Hippocampal formation (tissue), 2 donors: ENCODE data around the gene ANKRD55.

Experiments
- DNase-seq, 2 donors: peaks; one replicate each; lab custom pipeline; 2025; lab: John Stamatoyannopoulos, UW

Gene ANKRD55

GRCh38 chr5:56078278-56079156 is 154.6 kb downstream of the ANKRD55 start:
- no peak for DNase-seq

DNA sequence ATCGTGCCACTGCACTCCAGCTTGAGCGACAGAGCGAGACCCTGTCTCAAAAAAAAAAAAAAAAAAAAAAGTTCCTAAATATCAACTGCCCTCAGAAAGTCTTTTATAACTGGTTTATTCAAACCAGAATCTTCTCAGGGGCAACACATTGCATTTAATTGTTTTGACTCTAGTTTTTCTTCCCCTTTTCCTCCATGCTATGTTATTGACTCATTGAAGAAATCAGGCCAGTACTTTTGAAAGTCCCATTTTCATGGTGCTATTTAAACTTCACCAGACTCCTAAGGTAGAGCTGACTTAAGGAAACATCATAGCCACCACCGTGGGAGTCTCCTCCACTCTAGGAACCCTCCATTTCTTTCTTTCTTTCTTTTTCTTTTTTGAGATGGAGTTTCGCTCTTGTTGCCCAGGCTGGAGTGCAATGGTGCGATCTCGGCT is 155.3 kb downstream of the ANKRD55 start:
- DNase-seq = no peak

DNA sequence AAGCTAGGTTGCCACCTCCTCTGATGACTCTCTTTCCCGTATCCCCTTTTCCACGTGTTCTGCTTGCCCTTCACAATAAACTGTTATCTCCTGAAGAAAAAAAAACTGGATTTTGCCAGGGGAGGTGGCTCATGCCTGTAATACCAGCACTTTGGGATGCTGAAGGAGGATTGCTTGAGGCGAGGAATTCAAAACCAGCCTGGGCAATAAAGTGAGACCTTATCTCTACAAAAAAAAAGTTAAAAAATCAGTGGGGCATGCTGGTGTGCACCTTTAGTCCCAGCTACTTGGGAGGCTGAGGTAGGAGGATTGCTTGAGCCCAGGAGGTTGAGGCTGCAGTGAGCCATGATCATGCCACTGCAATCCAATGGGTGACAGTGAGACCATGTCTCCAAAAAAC is 156.6 kb downstream of the ANKRD55 start:
- no peak for DNase-seq

- no peak for DNase-seq
Observed at GRCh38 chr5:56075361-56075760, 157.8 kb downstream of the ANKRD55 start.

DNA sequence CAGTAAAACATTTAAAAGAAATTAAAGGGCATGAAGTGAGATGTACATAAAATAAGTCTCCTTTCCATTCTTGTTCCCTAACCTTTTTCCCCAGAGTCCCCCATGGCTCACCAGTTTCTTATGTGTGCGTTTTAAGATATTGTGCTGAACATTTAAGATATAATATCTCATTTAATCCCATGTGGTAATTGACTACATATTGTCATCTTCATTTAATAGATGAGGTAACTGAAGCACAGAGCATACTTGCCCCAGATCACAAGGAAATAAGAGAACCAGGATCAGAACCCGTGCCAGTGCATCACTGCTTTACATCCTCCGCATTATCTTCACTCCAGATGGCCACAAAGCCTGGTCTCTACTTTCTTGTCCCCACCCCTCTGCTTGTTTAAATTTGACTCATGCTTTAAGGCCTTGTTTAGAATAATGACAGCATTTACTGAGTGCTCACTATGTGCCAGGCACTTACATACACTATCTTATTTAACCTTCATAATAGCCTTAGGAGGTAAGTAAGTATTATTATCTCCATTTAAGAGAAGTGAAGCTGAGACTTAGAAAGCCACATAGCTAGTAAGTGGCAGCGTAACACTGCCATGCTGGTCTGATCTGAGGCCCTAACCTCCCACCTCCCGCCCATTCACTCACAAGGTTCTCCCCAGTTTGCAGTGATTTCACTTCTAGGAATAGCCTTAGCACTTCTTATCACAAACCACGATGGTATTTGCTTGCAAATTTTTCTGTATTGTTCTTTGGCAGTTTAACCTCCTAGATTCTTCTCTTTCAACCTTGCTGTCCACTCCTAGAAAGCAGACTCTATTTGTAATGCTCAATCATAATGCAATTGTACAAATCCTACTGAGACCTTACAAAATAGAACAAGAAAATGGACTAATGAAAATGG is 160.0 kb downstream of the ANKRD55 start:
- no peak for DNase-seq

DNA sequence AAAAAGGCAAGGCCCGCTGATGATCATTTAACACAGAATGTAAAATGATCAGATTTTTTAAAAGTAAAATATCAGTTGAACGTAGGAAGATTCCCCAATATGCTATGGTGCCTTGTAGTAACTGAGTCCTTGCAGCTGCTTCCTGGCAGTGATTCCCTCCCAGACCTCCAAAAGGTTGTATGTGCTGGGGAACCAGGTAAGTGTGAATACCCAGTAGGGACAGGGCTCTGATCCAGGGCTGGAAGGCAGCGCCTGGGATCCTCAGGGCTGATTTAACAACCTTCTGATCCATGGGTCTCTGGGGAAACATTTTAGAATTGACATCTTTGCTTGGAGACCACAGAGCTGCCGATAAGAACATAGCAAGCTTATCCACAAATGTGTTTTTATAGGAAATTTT is 161.7 kb downstream of the ANKRD55 start:
- DNase-seq = no peak

- no peak for DNase-seq
Observed at GRCh38 chr5:56070851-56071465, 162.2 kb downstream of the ANKRD55 start.

DNA sequence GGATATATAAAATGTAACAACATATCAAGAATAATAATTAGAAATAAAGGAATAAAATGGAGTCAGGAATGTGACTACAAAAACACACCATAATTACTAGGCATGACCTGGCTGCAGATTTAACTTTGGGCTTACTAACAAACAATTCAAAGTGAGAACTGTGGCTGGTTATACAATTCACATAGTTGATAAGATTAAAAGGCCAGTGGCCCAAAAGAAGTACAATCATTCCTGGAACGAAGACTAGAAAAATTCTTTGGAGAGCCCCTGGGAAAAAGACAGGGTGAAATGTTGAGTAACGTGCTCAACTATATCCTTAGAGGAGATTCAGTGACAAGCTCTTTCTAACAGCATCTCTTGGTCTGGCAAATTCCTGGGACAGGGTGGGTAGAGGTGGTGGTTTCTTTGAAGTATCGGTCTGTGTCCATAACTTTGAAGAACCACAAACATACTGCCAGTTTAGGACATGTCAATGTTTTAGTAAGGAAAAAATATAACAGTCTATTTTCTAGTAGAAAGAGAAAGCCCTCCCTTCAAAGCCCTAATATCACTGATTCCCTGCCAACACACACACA is 163.4 kb downstream of the ANKRD55 start:
- no peak for DNase-seq

DNA sequence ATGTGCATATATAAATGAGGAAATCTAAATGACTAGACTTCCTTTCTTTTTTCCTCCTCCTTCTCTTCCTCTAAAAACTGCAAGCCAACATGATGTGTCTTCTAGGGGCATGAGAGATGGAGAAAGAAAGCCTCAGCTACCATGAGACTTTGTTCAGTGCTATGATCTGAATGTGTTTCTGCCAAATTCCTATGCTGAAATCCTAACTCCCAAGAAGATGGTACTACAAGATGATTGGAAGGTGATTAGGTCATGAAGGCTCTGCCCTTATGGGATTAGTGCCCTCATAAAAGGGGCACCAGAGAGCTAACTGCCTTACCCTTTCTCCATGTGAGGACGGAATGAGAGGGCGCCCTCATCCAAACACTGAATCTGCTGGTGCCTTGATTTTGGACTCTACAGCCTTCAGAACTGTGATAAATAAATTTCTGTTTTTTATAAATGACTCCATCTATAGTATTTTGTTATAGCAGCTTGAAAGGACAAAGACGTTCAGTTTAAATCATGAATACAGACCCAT is 166.1 kb downstream of the ANKRD55 start:
- no peak for DNase-seq

DNA sequence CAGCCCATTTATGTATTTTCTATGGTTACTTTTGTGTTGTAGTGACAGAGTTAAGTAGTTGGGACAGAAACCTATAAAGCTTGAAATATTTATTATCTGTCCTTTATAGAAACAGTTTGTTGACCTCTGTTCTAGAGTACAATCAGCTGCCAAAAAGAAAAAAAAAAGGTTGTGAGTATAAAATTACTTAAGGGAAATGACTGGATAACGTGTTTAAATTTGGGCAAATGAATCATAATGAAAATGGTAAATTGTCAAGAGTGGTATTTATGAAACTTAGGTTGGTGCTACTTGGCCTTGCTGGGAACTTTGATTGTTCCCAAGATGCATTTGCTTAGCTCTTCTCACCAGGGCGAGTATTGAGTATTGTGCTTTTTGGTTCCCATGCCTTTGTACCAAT is 168.1 kb downstream of the ANKRD55 start:
- no peak for DNase-seq

- DNase-seq = no peak
Observed at GRCh38 chr5:56060276-56061110, 172.6 kb downstream of the ANKRD55 start.

DNA sequence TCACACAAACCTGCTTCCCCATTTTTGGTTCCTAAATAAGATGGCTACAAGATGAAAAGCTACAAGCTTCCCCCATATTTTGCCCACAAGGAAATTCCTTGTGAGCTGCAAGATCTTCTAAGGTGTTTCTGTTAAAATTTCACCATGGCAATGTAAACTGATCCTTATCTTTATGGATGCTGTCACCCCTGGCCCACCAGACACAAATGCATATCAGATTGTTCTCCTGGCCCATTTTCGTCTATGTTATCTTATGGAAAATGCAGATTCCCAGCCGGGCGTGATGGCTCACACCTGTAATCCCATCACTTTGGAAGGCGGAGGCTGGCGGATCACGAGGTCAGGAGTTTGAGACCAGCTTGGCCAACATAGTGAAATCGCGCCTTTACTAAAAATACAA is 173.3 kb downstream of the ANKRD55 start:
- no peak for DNase-seq

- DNase-seq = no peak
Observed at GRCh38 chr5:56056875-56057274, 176.3 kb downstream of the ANKRD55 start.

DNA sequence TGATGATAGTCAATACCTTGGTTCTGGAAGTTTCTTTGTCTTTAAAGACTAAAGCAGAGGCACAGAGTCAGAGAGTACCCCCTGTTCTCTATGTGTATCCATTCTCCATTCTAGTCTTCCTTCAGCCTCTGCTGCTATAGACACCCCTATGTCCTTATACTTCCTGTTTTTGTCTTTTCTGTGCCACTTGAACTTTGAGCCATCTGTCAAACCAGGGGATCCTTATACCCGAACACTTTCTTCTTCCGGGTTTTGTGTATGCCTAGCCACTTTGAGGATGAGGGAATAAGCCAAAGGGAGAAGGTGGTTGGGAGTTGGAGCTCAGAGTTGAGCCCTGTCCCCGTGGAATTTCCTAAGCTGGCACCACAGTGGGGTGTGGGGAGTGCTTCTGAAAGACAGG is 177.3 kb downstream of the ANKRD55 start:
- DNase-seq = no peak

DNA sequence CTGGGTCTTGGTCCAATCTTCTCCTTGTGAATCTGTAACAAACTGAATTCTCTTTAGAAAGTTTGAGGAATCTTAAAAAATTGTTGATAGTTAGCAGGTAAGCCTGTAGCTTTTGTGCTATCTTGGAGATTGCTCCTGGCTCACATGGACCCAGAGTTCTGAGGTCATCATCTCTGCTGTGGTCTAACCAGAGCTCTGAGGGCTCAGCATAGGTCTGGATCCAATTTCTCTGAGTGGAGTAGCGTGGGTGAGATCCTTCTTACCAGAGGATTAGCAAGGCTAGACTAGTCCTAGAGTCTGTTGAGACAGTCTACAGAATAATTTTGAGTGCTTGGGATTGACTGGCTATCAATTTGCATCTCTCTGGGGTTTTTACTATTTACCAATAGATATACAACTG is 177.8 kb downstream of the ANKRD55 start:
- no peak for DNase-seq

DNA sequence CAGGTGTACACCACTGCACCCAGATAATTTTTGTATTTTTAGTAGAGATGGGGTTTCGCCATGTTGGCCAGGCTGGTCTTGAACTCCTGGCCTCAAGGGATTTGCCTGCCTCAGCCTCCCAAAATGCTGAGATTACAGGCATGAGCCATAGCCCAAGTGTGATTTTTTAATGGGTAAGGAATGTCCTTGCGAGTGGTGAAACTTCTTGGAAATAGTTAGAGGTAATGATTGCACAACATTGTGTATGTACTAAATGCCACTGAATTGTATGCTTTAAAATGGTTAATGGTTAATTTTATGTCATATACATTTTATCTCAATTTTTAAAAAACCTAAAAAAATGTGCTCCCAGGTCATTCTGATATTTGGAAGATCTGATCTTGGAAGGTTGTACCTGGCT is 178.5 kb downstream of the ANKRD55 start:
- DNase-seq = no peak

GRCh38 chr5:56053363-56053762 is 179.8 kb downstream of the ANKRD55 start:
- no peak for DNase-seq

DNA sequence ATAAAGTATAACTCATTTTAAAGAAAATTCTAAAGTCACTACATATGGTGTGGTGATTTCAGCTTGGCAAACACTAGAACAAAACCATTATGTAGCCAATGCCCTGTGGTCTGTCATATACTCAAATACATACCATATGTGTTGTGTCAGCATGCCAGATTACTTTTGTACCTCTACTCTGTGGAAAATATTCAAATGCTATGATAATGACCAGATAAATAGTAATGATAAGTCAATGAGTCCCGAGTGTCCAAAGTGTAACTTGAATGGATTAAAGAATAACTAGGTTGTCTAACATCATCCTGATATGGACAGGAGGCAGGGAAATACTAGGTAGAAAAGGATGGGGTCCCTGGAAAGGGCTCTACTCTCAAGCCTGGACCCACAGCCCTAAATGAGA is 180.4 kb downstream of the ANKRD55 start:
- no peak for DNase-seq

- DNase-seq = no peak
Observed at GRCh38 chr5:56050551-56051255, 182.4 kb downstream of the ANKRD55 start.
